ENCODE measurements around the gene MINAR1.

MINAR1 gene

DNA sequence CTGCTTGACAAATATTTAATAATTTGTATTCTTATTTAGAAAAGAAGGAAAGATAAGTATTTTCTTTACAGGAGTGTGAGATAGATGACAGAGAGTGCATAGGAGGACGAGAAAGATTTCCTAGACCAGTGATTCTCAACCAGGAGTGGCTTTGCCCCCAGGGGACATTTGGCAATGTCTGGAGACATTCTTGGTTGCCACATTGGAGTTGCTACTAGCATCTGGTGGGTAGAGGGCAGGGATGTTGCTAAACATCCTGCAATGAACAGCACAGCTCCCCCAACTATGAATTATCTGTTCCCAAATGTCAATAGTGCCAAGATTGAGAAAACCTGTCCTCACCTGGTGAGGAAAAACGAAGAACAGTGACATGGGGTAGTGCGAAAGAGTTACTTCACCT is 30.8 kb upstream of the MINAR1 start:
- DNase-seq (ENCODE audit: low read depth in 1 of 2, low spot score in 1 of 2): peak in 1 of 2 experiments; percentile 53
- Histone ChIP-seq H3K4me3 (replicated peaks; ENCODE audit: insufficient read depth, low read length) (no peak overlapping the region), H3K27me3 (ENCODE audit: insufficient read depth, poor library complexity, severe bottlenecking) (no peaks in the 10 kb centered on the region), H3K27ac (replicated peaks) (no peak overlapping the region)
- TF ChIP-seq, protein P1, sequence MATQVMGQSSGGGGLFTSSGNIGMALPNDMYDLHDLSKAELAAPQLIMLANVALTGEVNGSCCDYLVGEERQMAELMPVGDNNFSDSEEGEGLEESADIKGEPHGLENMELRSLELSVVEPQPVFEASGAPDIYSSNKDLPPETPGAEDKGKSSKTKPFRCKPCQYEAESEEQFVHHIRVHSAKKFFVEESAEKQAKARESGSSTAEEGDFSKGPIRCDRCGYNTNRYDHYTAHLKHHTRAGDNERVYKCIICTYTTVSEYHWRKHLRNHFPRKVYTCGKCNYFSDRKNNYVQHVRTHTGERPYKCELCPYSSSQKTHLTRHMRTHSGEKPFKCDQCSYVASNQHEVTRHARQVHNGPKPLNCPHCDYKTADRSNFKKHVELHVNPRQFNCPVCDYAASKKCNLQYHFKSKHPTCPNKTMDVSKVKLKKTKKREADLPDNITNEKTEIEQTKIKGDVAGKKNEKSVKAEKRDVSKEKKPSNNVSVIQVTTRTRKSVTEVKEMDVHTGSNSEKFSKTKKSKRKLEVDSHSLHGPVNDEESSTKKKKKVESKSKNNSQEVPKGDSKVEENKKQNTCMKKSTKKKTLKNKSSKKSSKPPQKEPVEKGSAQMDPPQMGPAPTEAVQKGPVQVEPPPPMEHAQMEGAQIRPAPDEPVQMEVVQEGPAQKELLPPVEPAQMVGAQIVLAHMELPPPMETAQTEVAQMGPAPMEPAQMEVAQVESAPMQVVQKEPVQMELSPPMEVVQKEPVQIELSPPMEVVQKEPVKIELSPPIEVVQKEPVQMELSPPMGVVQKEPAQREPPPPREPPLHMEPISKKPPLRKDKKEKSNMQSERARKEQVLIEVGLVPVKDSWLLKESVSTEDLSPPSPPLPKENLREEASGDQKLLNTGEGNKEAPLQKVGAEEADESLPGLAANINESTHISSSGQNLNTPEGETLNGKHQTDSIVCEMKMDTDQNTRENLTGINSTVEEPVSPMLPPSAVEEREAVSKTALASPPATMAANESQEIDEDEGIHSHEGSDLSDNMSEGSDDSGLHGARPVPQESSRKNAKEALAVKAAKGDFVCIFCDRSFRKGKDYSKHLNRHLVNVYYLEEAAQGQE (IDR thresholded peaks at IDR 0.05; ENCODE audit: insufficient replicate concordance, low read depth): no peak
- TF ChIP-seq POLR2AphosphoS5 (IDR thresholded peaks at IDR 0.05; ENCODE audit: low read depth) (no peak), SPI1 (IDR thresholded peaks at IDR 0.05; ENCODE audit: borderline replicate concordance, low read depth) (no peak), GABPA (IDR thresholded peaks at IDR 0.05; ENCODE audit: low read depth) (no peak)
- TF ChIP-seq, protein P2, sequence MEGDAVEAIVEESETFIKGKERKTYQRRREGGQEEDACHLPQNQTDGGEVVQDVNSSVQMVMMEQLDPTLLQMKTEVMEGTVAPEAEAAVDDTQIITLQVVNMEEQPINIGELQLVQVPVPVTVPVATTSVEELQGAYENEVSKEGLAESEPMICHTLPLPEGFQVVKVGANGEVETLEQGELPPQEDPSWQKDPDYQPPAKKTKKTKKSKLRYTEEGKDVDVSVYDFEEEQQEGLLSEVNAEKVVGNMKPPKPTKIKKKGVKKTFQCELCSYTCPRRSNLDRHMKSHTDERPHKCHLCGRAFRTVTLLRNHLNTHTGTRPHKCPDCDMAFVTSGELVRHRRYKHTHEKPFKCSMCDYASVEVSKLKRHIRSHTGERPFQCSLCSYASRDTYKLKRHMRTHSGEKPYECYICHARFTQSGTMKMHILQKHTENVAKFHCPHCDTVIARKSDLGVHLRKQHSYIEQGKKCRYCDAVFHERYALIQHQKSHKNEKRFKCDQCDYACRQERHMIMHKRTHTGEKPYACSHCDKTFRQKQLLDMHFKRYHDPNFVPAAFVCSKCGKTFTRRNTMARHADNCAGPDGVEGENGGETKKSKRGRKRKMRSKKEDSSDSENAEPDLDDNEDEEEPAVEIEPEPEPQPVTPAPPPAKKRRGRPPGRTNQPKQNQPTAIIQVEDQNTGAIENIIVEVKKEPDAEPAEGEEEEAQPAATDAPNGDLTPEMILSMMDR (IDR thresholded peaks at IDR 0.05; ENCODE audit: insufficient read depth, low read length): no peak

DNA sequence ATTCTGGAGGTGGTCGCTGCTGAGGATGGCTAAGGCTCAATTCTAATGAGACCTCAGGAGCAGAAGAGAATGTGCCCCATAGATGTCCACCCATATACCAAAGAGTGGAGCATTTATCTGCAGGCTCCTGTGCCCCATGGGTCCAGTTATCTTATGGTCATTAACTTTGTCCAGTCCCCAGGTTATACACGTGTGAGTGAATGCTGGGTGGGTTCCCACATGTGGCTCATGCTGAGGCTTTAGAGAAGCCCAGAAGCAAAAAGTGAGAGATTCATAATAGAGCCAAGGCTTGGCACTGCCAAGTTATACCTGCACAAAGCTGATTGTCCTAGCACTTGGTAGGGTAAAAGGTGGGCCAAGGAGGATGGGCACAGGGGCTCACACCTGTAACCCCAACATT is 30.0 kb upstream of the MINAR1 start:
- no peak for DNase-seq (ENCODE audit: low read depth in 1 of 2, low spot score in 1 of 2)
- Histone ChIP-seq H3K27me3 (ENCODE audit: insufficient read depth, poor library complexity, severe bottlenecking) (no peaks in the 10 kb centered on the region), H3K4me3 (replicated peaks; ENCODE audit: insufficient read depth, low read length) (no peak overlapping the region), H3K27ac (replicated peaks) (no peak overlapping the region)
- TF ChIP-seq POLR2AphosphoS5 (IDR thresholded peaks at IDR 0.05; ENCODE audit: low read depth) (no peak), GABPA (IDR thresholded peaks at IDR 0.05; ENCODE audit: low read depth) (no peak), SPI1 (IDR thresholded peaks at IDR 0.05; ENCODE audit: borderline replicate concordance, low read depth) (no peak)
- TF ChIP-seq, protein P1 (IDR thresholded peaks at IDR 0.05; ENCODE audit: insufficient replicate concordance, low read depth): no peak
- TF ChIP-seq, protein P2 (IDR thresholded peaks at IDR 0.05; ENCODE audit: insufficient read depth, low read length): no peak

DNA sequence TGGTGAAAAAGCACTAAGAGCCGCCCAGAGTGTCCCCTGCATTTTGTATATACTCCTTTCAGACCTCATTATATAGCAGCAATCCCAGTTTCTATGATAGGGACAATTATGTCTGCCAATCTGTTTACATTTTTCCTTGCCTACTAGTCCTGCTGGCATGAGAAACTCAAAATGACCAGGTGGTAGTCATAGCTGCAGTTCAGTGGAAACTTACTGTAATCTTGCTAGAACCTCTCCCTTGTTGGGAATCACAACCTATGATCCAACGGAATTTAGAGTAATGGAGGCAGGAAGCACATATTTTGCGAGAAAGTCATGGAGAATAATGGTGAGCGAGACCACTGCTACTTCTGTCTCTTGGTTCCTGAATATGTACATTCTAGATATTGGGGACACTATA is 28.6 kb upstream of the MINAR1 start:
- no peak for TF ChIP-seq SPI1 (IDR thresholded peaks at IDR 0.05; ENCODE audit: borderline replicate concordance, low read depth)
- TF ChIP-seq GABPA (IDR thresholded peaks at IDR 0.05; ENCODE audit: low read depth): no peak
- TF ChIP-seq, protein P2 (IDR thresholded peaks at IDR 0.05; ENCODE audit: insufficient read depth, low read length): no peak
- TF ChIP-seq, protein P1 (IDR thresholded peaks at IDR 0.05; ENCODE audit: insufficient replicate concordance, low read depth): no peak
- H3K27me3 ChIP-seq (ENCODE audit: insufficient read depth, poor library complexity, severe bottlenecking): no peaks in the 10 kb centered on the region
- no peak overlapping the region for H3K4me3 ChIP-seq (replicated peaks; ENCODE audit: insufficient read depth, low read length)
- DNase-seq (ENCODE audit: low read depth in 1 of 2, low spot score in 1 of 2): no peak
- no peak overlapping the region for H3K27ac ChIP-seq (replicated peaks)

Measured in HL-60 (cell line).